LNCaP clone FGC (cell line): ENCODE data around the gene LRRC9.
"Not testable (repeated sequence)": the region's sequence is repeated elsewhere in the genome, so short reads cannot be mapped to it uniquely, and the experiment has no call there.

Experiments used
- DNase-seq: peaks from one replicate; pipeline ENCODE4 v3.0.0-alpha.2; 2011; ENCODE audit warnings: low read depth
- H3K4me3 ChIP-seq: 2 replicates; pipeline ENCODE4 v1.5.1; 2011; ENCODE audit warnings: mild to moderate bottlenecking, low read depth, low read length, control low read depth
- TF ChIP-seq, protein P1 (sequence below): IDR thresholded peaks from 2 replicates; pipeline ENCODE4 v1.5.1; 2012; ENCODE audit warnings: mild to moderate bottlenecking; ENCODE audit not compliant: control insufficient read depth, insufficient read depth; ENCODE audit errors: extremely low read depth

Gene LRRC9

DNA sequence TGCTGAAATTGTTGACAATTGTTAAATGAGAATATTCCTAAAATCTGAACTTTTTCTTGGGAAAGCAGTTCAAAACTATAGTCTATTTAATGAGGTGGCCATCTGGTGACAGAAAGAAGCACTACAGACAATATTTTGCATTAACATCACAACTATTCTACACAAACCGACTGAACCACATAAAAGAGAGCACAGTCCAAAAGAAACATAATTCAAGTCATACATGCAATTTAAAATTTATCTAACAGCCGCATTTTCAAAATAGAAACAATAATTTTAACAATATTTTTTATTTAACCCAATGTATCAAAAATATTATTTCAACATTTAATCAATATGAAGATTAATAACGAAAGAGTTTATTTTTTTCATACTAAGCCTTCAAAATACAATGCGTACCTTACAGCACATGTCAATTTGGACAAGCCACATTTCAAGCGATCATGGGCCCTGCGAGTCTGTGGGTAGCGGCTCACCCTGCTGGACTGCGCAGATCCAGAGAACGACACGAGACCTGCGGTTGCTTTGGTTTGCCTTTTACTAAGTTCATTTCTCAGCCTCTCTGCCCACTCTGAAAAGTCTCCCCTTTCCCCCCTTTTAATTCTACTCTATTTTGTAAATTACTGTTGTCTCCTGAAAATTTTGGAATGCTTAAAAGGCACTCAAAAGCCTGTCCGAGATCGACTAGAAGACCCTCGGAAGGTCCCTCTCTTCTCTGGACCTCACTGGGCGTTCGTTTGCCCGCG lies 947 bp upstream of the LRRC9 start:
- DNase-seq = no peak
- no peak overlapping the region for H3K4me3 ChIP-seq
- TF ChIP-seq, protein P1, sequence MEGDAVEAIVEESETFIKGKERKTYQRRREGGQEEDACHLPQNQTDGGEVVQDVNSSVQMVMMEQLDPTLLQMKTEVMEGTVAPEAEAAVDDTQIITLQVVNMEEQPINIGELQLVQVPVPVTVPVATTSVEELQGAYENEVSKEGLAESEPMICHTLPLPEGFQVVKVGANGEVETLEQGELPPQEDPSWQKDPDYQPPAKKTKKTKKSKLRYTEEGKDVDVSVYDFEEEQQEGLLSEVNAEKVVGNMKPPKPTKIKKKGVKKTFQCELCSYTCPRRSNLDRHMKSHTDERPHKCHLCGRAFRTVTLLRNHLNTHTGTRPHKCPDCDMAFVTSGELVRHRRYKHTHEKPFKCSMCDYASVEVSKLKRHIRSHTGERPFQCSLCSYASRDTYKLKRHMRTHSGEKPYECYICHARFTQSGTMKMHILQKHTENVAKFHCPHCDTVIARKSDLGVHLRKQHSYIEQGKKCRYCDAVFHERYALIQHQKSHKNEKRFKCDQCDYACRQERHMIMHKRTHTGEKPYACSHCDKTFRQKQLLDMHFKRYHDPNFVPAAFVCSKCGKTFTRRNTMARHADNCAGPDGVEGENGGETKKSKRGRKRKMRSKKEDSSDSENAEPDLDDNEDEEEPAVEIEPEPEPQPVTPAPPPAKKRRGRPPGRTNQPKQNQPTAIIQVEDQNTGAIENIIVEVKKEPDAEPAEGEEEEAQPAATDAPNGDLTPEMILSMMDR = peak; percentile 54

DNA sequence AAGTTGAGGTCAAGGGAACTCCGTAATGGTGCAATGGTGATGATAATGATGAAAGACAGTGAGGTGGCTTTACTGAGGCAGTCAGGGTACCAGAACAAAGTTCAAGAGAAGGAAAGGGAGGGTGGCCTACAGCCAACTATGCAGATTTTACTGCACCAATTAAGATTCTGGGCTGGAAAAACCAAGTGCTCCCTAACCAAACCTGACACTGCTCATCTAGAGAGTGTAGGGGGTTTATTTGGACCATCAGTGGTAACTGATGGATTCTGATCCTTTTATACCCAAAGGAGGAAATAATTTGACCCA lies 387 bp downstream of the LRRC9 start:
- TF ChIP-seq, protein P1 = no peak
- DNase-seq = no peak
- no peak overlapping the region for H3K4me3 ChIP-seq

DNA sequence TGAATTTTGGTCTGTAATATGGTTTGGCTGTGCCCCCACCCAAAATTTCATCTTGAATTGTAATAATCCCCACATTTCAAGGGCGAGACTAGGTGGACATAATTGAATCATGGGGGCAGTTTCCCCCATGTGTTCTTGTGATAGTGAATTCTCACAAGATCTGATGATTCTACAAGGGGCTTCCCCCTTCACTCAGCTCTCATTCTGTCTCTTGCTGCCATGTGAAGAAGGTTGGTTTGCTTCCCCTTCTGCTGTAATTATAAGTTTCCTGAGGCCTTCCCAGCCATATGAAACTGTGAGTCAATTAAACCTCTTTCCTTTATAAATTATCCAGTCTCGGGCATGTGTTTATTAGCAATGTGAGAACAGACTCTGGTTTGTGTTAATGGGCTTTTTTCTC lies 5.9 kb downstream of the LRRC9 start:
- TF ChIP-seq, protein P1 = no peak
- DNase-seq = no peak
- H3K4me3 ChIP-seq = no peak overlapping the region

DNA sequence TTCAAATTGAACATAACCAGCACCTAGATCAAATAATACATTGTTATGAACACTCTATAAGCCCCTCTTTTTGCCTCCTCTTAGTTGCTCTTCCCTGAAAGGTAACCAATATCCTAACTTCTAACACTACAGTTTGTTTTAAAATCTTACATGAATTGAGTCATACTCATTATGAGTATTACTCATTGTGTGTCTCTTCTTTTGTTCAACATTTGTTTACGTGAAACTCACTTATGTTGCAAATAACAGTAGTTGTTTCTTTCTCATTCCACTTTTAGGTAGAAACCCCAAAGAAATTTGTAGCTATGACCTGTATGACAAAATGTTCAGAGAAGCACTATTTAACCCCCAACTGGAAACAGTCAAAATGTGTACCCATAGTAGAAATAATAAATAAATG lies 6.6 kb downstream of the LRRC9 start:
- no peak overlapping the region for H3K4me3 ChIP-seq
- TF ChIP-seq, protein P1 = no peak
- no peak for DNase-seq

DNA sequence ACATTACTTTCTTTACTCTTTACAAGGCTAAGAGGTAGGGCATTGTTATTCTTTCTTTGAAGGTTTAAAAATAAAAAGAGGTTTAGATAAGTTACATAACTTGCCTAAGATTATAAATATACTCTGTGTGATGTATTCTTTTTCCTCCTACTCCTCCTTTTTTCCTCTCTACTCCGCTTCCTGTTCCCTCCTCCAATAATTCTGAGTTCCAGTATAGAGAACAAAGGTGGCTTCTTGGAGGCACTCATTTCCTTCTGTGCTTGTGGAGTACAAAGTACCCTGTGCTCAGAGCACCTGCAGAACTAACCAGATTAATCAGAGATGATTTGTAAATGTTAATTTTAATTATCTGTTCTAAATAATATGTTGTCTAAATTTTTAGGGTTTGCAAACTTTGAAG lies 11.3 kb downstream of the LRRC9 start:
- TF ChIP-seq, protein P1 = no peak
- H3K4me3 ChIP-seq = no peak overlapping the region
- no peak for DNase-seq

DNA sequence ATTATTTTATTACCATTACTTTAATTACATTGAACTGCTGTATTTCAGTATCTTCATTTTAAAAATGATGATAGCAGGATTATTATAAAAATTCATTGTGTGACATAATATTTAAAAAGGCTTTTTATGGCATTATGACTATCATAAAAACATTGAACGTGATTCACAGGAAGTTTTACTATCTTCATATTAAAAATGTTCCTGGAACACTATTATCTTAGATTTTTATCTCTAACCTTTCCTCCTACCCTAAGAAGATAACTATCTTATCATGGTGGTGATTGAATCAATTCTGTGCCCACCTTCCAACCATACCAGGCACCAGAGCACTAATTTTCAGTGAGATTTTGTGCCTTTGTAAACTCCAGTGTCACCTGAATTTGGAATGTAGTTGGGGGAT lies 16.2 kb downstream of the LRRC9 start:
- TF ChIP-seq, protein P1 = no peak
- DNase-seq = no peak
- no peak overlapping the region for H3K4me3 ChIP-seq

DNA sequence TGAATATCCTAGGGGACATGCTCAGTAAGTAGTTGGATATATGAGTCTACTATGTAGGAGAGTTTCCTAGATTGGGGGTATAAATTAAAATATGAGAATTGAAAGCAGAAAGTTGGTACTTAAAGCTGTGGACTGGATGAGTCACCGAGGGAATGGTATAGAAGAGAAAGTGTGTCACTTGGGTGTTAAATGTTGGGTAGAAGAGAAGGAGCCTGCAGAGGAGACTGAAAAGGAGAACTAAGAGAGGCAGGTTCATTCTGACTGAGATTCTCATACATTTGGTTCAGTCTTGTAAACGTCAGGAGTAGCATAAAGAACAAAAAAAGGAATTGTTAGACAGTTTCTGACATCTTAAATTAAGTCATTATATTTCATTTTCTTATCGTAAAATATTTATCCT lies 19.9 kb downstream of the LRRC9 start:
- no peak overlapping the region for H3K4me3 ChIP-seq
- TF ChIP-seq, protein P1 = no peak
- no peak for DNase-seq

DNA sequence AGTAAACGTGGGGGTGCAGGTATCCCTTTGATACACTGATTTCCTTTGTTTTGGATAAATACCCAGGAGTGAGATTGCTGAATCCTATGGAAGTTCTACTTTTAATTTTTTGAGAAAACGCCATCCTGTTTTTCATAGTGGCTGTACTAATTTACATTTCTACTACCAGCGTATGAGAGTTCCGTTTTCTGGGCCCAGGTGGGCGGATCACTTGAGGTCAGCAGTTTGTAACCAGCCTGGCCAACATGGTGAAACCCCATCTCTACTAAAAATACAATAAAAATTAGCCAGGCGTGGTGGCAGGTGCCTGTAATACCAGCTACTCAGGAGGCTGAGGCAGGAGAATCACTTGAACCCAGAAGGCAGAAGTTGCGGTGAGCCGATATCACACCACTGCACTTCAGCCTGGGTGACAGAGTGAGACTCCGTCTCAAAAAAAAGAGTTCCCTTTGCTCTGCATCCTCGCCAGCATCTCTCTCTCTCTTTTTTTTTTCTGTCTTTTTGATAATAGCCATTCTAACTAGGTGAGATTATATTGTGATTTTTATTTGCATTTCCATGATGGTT lies 22.4 kb downstream of the LRRC9 start:
- DNase-seq, H3K4me3 ChIP-seq: not testable (repeated sequence)
